RWPE2 (cell line): ENCODE data around the gene EEA1.
A peak's percentile ranks its signal among the peaks of the same experiment; 100 is the strongest.

Source experiments
- ATAC-seq: fragments of 200-7000 bp; cut with Tn5 transposase; 3 replicates; pipeline ENCODE4 v1.9.1; 2021; ENCODE audit warnings: low read depth
- DNase-seq: peaks from one replicate; pipeline ENCODE4 v3.0.0-alpha.2; 2020; ENCODE audit warnings: low spot score
- H3K27ac ChIP-seq: fragments of 450-650 bp; 2 replicates; pipeline ENCODE4 v1.5.1; 2017; ENCODE audit warnings: mild to moderate bottlenecking; ENCODE audit not compliant: poor library complexity, severe bottlenecking
- H3K27me3 ChIP-seq: fragments of 250-450 bp; sonication (Bioruptor Pico); 2 replicates; pipeline ENCODE4 v1.5.1; 2021; ENCODE audit warnings: mild to moderate bottlenecking, moderate library complexity; ENCODE audit not compliant: insufficient read depth, poor library complexity, severe bottlenecking
- H3K36me3 ChIP-seq: fragments of 250-450 bp; sonication (Bioruptor Pico); 2 replicates; pipeline ENCODE4 v1.5.1; 2020; ENCODE audit warnings: low read depth, mild to moderate bottlenecking, moderate library complexity
- H3K4me1 ChIP-seq: fragments of 250-450 bp; sonication (Bioruptor Pico); 2 replicates; pipeline ENCODE4 v1.5.1; 2021; ENCODE audit warnings: mild to moderate bottlenecking, moderate library complexity; ENCODE audit not compliant: insufficient read depth, poor library complexity, severe bottlenecking
- H3K4me3 ChIP-seq: fragments of 250-450 bp; sonication (Bioruptor Pico); 2 replicates; pipeline ENCODE4 v1.5.1; 2021; ENCODE audit warnings: mild to moderate bottlenecking, moderate library complexity; ENCODE audit not compliant: severe bottlenecking
- H3K9me3 ChIP-seq: fragments of 250-450 bp; sonication (Bioruptor Pico); 2 replicates; pipeline ENCODE4 v1.5.1; 2021; ENCODE audit warnings: mild to moderate bottlenecking, moderate library complexity; ENCODE audit not compliant: severe bottlenecking
- CTCF ChIP-seq: fragments of 450-650 bp; IDR thresholded peaks from one replicate; pipeline ENCODE4 v1.5.1; 2017; ENCODE audit warnings: mild to moderate bottlenecking, moderate library complexity; ENCODE audit not compliant: poor library complexity, severe bottlenecking

Gene EEA1

GRCh38 chr12:92784797-92785562 lies 144.1 kb downstream of the EEA1 start:
- Histone ChIP-seq H3K27me3 (no peaks in the 10 kb centered on the region), H3K4me3 (no peak overlapping the region), H3K9me3 (no peaks in the 10 kb centered on the region), H3K4me1 (peaks cover 7% of the 10 kb centered on the region), H3K27ac (no peak overlapping the region), H3K36me3 (peaks cover 33% of the 10 kb centered on the region)
- DNase-seq, result no peak
- TF ChIP-seq CTCF, result peak; percentile 86
- peak; percentile 98 for ATAC-seq

GRCh38 chr12:92784356-92784755 lies 144.7 kb downstream of the EEA1 start:
- Histone ChIP-seq H3K27ac (no peak overlapping the region), H3K4me3 (no peak overlapping the region), H3K27me3 (no peaks in the 10 kb centered on the region), H3K4me1 (peaks cover 7% of the 10 kb centered on the region), H3K36me3 (peaks cover 39% of the 10 kb centered on the region), H3K9me3 (no peaks in the 10 kb centered on the region)
- TF ChIP-seq CTCF, result no peak
- no peak for DNase-seq
- ATAC-seq, result no peak

GRCh38 chr12:92779902-92780301 lies 149.2 kb downstream of the EEA1 start:
- Histone ChIP-seq H3K36me3 (peaks cover 66% of the 10 kb centered on the region), H3K27ac (no peak overlapping the region), H3K9me3 (no peaks in the 10 kb centered on the region), H3K4me1 (peaks cover 6% of the 10 kb centered on the region), H3K4me3 (no peak overlapping the region), H3K27me3 (no peaks in the 10 kb centered on the region)
- ATAC-seq (no peak), DNase-seq (no peak)
- TF ChIP-seq CTCF, result no peak

GRCh38 chr12:92778525-92778924 lies 150.6 kb downstream of the EEA1 start:
- H3K4me3 ChIP-seq, result no peak overlapping the region
- ATAC-seq (no peak), DNase-seq (no peak)

More at GRCh38 chr12:92778525-92778924, 150.6 kb downstream of the EEA1 start:
- no peak overlapping the region for H3K27ac ChIP-seq
- H3K9me3 ChIP-seq, result no peaks in the 10 kb centered on the region
- peaks cover 66% of the 10 kb centered on the region for H3K36me3 ChIP-seq
- no peaks in the 10 kb centered on the region for H3K4me1 ChIP-seq
- no peaks in the 10 kb centered on the region for H3K27me3 ChIP-seq
- no peak for TF ChIP-seq CTCF
